Lower leg skin (tissue), 3 donors: ENCODE data around the gene GTF3A.

Experiments
- POLR2A ChIP-seq, 2 donors: fragments of 450-650 bp; IDR thresholded peaks; one replicate each; pipeline ENCODE4 v1.6.1; 2016 to 2017; ENCODE audit warnings: antibody characterized with exemption in 2 of 2, mild to moderate bottlenecking in 1 of 2, moderate library complexity in 1 of 2
- TF ChIP-seq, protein P1 (sequence below), 3 donors: fragments of 450-650 bp; IDR thresholded peaks; one replicate each; pipeline ENCODE4 v1.5.1; 2016; ENCODE audit warnings: antibody characterized with exemption in 3 of 3, mild to moderate bottlenecking in 3 of 3, moderate library complexity in 2 of 3

DNA sequence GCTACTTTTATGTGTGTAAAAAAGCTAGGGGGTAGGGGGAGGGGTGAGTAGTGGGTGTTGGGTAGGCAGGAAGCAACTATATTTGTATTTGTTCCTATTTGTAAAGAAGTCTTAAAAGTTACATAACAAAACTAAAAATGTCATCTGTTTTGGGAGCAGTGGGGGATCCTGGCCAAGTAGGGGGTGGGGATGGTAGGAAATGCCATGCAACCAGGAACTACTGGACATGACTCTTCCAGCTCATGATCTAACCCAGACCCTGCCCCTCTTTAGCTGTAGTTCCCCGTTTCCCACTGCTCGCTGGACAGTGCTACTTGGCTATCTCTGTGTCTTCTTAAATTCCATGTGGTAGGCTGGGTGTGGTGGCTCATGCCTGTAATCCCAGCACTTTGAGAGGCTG lies 3.2 kb downstream of the GTF3A start:
- TF ChIP-seq, protein P1, sequence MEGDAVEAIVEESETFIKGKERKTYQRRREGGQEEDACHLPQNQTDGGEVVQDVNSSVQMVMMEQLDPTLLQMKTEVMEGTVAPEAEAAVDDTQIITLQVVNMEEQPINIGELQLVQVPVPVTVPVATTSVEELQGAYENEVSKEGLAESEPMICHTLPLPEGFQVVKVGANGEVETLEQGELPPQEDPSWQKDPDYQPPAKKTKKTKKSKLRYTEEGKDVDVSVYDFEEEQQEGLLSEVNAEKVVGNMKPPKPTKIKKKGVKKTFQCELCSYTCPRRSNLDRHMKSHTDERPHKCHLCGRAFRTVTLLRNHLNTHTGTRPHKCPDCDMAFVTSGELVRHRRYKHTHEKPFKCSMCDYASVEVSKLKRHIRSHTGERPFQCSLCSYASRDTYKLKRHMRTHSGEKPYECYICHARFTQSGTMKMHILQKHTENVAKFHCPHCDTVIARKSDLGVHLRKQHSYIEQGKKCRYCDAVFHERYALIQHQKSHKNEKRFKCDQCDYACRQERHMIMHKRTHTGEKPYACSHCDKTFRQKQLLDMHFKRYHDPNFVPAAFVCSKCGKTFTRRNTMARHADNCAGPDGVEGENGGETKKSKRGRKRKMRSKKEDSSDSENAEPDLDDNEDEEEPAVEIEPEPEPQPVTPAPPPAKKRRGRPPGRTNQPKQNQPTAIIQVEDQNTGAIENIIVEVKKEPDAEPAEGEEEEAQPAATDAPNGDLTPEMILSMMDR (IDR thresholded peaks at IDR 0.05): no peak
- no peak for TF ChIP-seq POLR2A (IDR thresholded peaks at IDR 0.05)
